HG02981 (cell line): ENCODE results near the gene MCM10.
"Not testable (repeated sequence)": the region's sequence is repeated elsewhere in the genome, so short reads cannot be mapped to it uniquely, and the experiment has no call there.

Experiments
- ATAC-seq: cut with Tn5 transposase; IDR thresholded peaks from one replicate; pipeline ENCODE4 v1.9.1; 2021; ENCODE audit warnings: mild to moderate bottlenecking, moderate library complexity; ENCODE audit not compliant: unreplicated experiment

Gene MCM10

DNA sequence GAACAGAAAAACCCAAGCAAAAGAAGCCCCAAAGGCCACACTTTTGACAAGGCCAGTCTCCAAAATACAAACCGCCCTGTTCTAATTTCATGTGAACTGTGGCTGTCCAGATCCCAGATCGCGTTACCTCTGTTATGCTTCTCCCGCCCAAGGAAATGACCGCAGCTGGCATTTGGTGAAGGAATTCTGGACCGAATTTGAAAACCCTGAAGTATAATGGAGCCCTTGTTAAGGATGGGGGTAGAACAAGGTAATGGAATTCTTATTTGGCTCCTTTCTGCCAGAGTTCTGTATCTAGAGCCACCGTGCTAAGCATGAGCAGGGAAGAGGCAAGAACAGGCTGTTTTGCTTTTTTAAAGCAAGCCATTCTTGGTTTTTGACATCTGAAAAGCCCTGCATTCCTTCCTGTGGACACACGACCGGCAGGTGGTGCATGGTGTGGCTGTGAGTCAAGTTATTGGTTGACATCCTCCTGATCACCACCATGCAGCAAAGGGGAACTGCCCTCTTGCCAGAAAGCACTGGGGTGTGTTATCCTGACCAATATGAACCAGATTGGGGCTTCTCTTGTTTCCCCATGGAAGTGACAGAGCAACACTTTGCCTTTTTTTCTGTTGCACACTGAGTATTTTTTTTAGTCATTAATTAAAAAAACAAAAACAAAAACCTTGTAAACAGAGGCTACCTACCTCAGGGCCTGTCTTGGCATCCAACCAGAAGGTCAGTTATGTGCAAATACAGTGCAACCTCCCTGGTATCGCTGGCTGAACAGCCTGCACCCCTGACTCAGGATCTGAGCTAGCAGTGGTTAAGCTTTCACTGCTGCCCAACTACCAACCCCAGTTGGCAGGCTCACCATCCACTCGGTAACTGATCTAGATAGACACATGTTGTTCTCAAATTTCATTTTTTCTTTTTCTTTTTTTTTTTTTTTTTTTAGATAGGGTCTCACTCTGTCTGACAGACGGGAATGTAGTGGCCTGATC lies 58.6 kb downstream of the MCM10 start:
- ATAC-seq: no peak

DNA sequence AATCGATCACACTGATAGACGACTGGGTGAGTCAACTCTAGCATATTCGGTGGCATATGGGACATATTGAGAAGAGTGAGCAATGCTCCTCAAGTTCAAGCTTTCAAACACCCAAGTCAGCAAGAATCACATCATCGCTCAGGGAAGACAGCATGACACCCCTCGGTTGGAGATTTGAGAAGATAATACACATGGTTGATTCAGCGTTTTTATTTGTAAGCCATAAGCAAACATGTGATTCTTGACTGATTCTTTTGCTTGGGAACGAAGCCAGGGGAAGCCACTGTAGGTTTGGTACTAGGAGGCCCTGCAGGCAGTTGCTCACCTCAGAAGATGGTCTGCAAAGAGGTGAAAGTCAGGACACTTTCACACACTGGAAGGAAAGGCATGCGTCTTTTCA lies 60.2 kb downstream of the MCM10 start:
- no peak for ATAC-seq

DNA sequence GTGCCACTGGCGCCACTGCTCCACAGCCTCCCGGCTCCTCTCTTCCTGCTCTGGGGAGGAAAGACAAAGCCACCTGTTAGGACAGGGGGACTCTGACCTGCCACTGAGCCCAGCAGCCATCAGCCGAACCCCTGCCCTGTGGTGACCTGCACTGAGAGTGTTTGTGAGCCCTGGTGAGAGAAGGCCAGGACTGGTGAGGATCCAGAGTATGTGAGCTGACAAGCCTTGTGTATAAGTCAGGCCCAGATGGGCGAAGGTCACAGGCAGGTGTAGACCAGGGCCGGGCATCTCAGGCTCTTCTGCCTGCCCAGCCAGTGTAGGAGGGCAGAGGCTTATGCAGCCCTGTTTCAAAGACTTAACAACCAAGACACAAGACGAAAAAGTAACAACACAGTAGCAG lies 60.8 kb downstream of the MCM10 start:
- no peak for ATAC-seq

DNA sequence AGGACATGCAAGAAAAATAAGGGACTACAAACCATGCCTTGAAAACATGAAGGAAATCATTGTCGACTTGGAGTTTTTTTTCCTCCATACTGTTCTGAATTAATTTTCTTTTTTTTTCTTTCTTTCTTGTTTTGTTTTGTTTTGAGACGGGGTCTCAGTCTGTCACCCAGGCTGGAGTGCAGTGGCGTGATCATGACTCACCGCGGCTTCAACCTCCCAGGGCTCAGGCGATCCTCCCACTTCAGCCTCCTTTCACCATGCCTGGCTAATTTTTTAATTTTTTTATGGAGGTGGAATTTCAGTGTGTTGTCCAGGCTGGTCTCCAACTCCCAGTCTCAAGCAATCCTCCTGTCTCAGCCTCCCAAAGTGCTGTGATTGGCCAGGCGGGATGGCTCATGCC lies 61.2 kb downstream of the MCM10 start:
- no peak for ATAC-seq

DNA sequence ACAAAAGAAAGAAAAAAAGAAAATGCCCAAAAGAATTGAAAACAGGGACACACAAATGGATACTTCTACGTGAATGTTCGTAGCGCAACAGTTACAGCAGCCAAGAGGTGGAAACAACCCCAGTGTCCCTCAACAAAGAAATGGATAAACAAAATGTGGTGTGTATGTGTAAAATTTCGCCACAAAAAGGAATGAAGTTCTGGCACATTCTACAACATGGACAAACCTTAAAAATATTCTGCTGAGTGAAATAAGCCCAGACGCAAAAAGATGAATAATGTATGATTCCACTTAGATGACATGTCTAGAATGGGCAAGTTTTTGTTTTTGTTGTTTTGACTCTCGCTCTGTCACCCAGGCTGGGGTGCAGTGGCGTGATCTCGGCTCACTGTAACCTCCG lies 61.9 kb downstream of the MCM10 start:
- no peak for ATAC-seq

DNA sequence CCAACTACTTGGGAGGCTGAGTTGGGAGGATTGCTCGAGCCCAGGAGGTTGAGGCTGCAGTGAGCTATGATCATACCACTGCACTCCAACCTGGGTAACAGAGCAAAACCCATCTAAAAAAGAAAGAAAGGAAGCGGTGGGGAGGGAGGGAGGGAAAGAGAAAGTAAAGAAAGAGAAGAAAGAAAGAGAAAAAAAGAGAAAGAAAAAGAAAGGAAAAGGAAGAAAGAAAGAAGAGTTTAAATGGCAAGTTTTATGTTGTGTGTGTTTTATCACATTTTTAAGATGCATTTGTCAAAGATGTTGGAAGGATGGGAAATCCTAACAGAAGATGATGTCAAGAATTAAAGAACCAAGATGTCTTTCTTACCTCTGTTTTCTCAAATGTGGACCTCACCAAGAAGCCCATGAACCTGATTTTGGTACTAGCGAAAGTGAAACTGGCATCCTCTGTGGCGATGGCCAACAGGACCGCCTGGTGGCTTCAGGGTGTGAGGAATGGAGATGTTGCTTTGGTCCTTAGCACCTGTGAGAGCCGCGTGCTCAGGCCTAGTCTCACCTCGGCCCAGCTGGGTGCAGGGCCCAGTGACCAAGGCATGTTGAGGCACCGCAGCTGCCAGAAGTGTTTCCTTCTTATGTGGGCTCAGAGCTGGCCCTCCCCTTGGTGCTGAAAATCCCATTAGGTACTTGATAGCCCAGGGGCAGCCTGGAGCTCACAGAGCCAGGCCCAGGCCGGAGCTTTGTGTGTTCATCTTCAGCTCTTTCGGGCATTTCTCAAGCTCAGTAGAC lies 63.0 kb downstream of the MCM10 start:
- no peak for ATAC-seq

DNA sequence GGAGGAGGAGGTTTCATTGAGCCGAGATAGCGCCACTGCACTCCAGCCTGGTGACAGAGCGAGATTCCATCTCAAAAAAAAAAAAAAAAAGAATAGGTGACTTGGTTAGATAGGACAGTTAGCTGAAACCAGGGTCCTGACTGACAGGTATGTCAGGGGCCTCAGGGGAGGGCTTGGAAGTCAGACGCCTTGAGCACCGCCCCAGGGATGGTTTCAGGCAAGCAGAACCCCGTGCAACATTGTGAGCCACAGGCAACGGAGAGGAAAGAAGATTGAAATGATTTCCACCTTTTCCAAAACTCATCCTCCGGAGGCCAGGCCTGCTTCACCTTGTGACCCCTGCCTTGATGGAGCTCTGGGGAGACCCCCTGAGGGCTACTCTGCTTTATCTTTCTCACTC lies 64.2 kb downstream of the MCM10 start:
- no peak for ATAC-seq

DNA sequence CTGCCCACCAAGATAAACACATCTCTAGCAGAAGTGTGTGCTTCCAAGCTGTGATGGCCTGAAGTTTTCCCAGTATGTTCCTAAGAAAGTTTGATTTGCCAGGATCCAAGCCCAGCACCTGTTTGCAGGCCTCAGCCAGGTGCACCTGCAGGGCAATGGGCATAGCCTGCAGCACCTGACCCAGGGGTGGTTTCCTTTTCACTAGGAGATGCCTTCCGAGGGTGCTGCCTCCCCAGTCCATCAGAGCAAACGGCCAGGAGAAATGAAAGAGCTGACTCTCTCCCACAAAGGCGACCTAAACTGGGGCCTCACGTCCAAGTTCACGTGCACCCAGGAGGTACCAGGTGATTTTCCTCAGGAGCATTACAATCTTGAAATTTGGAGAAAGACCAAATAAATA lies 65.7 kb downstream of the MCM10 start:
- ATAC-seq: no peak

DNA sequence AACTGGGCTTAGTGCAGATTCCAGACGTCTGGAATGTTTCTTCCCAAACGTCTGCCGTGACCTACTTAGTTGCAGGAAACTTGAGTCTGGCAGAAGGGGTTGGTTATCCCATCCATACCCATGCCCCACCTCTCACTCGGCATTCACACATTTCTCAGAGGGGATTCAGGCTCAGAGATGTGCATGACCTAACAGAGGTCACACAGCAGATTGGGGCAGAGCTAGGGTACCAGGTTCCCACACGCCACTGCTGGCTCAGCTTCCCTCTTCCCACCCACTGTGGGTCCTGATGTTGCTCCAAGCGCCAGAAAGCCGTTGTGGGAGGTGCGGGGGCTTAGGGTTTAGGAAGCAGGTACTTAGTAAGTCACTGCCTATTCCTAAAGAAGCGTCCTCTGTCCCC lies 69.8 kb downstream of the MCM10 start:
- no peak for ATAC-seq

DNA sequence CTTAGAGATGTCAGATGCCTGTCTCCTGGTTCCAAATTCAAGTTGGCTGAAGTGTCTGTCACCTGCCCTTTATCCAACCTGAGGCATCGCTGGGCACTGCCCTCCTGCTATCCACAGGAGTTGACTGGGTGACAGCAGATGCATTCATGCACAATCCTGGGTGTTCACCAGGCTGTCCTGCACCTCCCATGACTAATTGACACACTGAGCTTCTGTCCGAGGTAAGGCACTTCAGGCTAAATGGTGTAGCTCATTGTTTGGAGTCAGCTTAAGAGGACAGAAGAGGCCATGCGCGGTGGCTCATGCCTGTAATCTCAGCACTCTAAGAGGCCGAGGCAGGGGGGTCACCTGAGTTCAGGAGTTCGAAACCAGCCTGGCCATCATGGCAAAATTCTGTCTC lies 70.5 kb downstream of the MCM10 start:
- ATAC-seq: no peak

DNA sequence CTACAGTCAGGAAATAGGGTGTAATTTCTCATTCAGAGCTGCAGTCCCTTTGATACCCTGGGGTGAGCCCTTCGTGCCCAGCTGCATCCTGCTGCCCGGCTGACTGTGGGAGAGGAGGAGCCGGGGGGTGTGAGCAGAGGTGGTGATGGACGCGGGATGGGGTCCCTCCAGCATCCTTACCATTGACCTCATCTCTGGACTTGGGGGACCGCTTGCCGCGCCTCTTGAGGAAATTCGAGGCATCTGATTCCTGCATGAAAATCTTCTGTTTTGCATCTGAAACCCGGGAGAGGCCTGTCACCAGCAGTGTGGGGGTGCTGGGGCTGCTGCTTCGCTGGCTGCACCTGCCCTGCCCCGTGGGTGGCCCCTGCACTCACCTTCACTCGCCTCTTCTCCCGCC lies 72.0 kb downstream of the MCM10 start:
- ATAC-seq: no peak

DNA sequence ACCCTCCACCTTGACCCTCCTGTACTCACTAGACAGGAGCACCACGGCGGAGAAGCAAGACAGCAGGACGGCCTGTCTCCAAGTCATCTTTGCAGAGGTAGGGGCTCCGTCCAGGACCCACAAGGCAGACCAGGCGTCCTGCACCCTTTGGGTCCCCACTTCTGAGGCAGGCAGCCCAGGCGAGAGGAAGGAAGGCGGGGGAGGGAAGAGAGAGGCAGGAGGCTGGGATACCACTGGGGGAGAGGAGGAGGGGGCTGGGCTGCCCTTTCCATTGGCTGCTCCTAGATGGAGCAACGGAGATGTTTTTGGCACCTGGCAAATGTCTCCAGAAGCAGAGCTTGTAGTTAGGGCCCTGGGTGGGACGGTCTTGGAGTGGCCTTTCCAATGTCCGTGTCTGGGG lies 72.8 kb downstream of the MCM10 start, which contains the start of gene UCMA:
TSS of gene UCMA (minus strand) at position 203 of the 400 bp plus-strand sequence. CDS start at position 87, 116 bp downstream.
- ATAC-seq: no peak

DNA sequence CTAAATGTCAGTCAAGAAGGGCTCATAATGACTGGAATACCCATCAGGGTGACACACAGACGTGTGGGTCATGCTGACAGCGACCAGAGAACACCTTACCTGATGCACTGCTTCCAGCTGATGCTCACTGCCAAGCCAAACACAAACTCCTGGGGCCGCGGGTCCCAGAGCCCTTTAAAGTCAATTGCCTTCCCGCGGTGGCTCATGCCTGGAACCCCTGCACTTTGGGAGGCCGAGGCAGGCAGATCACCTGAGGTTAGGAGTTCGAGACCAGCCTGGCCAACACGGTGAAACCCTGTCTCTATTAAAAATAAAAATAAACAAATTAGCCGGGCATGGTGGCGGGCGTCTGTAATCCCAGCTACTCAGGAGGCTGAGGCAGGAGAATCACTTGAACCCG lies 73.4 kb downstream of the MCM10 start:
- ATAC-seq: not testable (repeated sequence)

DNA sequence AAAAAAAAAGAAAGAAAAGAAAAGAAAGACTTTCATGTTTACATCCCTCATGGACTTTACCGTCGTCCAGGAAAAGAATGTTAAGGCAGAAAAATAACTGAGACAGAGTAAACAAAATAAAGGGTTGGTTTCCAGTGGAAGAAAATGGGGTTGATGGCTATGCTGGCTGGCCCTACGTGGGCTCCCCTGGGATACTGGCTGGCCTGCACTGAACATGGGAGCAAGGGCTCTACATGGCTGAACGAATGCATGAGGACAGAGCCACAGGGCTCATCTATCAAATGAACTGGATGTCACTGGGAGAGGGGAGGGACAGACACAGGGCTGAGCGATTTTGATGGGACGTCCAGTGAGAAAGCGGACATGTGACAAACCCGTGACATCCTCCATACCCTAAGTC lies 75.3 kb downstream of the MCM10 start:
- no peak for ATAC-seq

DNA sequence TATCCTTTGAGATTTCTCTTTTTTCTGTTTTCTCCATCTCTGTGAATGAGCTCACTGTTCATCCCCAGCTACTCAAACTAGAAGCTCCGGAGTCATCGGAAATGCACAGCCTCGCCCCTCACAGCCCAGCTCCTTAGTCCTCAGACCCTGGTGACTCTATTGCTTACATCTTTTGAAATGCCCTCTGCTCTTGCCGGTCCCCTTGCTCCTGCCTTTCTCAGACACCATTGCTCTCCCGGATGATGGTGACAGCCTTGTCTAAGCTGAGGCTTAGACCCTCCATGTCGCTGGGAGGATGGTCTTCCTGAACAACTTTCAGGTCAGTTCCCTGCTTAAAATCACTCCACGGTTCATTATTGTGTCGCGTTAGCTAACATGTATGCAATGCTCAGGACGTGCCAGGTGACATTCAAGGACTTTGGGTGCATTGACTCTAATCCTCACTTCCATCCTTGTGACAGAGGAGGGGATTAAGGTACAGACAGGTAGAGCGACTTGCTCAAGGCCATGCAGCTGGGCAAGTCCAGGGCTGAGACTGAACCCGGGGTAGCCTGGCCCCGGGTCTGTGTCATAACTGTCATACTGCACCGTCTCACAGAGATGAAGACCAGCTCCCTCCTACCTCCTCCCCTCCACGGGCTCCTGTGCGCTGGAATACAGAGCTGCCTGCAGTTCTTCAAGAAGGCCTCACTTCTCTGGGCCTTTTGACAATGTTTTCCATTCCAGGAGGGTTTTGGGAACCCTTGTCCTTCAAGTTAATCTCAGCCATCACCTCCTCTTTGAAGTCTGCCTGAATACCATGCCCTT lies 77.1 kb downstream of the MCM10 start:
- ATAC-seq: no peak

DNA sequence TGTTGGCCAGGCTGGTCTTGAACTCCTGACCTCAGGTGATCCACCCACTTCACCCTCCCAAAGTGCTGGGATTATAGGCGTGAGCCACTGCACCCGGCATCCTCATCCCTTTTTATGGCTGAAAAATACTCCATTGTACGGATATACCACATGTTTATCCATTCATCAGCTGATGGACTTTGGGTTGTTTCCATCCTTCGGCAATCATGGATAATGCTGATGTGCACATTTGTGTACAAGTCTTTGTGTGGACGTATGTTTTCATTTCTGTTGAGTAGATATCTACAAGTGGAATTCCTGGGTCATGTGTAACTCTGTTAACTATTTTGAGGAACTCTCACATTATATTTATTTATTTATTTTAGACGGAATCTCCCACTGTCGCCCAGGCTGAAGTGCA lies 78.6 kb downstream of the MCM10 start:
- no peak for ATAC-seq

DNA sequence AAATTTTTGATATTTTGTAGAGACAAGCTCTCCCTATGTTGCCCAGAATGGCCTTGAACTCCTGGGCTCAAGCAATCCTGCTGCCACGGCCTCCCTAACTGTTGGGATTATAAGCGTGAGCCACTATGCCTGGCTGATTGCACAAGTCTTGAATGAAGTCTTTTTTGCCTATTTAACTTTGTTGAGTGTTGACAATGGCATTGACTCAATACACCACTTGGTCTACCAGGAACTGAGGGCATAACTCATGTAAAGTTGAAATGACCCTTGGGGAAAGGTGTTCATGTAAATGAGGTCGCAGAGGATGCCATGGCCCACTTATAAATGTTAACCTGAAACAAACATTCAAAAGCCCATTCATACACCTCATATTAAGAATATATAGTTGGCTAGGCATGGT lies 80.3 kb downstream of the MCM10 start:
- ATAC-seq: no peak

DNA sequence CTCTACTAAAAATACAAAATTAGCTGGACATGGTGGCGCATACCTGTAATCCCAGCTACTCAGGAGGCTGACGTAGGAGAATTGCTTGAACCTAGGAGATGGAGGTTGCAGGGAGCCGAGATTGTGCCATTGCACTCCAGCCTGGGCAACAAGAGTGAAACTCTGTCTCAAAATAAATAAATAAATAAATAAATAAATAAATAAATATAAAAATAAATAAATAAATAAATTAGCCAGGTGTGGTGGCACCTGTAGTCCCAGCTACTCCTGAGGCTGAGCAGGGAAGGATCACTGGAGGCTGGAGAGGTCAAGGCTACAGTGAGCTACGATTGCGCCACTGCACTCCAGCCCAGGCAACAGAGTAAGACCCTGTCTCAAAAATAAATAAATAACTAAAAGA lies 80.9 kb downstream of the MCM10 start:
- not testable (repeated sequence) for ATAC-seq

DNA sequence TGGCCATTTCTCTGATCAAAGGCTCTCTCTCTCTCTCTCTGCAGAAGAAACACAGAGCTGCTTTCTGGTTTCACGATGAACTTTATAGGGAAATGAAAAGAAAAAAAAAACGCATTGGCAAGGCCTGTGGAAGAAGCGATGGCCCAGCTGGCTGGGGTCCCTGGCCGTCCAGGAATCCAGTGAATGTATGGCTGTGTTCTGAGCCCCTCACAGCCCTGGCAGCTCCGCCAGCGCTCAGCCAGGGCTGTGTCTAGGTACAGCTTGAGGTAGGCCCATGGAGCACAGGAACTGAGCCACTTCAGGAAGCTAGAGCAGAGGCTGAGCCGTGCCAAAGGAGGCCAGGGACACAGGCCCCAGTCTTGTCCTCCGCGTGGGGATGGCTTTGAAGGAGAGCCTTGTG lies 85.9 kb downstream of the MCM10 start:
- ATAC-seq: no peak

DNA sequence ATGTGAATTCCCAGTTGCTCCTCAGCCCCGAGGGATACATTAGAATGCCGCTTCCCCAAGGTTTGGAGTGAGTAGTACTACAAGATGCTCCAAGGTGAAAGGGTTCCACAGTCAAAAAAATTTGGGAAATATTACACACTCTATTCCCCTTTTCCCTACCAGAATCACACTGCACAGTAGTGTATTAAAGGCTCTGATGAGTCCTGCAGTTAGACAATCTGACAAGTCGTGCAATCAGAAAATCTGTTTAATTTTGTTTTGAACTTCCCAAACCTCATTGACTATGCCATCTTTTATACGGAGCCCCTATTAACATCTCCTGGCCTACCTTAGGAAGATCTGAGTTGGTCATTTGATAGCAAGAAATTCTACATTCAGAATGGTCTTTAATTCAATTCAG lies 86.4 kb downstream of the MCM10 start:
- no peak for ATAC-seq

DNA sequence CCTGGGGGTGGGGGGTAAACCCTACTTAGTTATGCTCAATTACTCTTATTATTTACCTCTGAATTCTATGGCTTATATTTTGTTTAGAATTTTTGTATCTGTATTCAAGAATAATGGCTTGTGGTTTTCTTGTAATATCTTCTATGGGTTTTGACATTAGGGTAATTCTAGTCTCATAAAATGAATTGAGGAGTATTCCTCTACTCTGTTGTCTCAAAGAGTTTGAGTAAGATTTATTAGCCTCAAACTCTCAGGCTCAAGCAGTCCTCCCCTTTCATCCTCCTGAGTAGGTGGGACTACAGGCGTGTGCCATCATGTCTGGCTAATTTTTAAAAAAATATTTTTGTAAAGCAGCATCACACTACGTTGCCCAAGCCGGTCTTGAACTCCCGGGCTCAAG lies 92.4 kb downstream of the MCM10 start:
- no peak for ATAC-seq
